Measurements from ENCODE around the gene USP33. TPM values are rescaled to one million over a fixed set of nuclear protein-coding genes. Genes with fewer than 3 reads are reported as not detected.
A peak's percentile ranks its signal among the peaks of the same experiment; 100 is the strongest.

Gene USP33
- total and polyA plus RNA-seq, 11 donors, result 17.1 to 40.5 (median 27.8) TPM

DNA sequence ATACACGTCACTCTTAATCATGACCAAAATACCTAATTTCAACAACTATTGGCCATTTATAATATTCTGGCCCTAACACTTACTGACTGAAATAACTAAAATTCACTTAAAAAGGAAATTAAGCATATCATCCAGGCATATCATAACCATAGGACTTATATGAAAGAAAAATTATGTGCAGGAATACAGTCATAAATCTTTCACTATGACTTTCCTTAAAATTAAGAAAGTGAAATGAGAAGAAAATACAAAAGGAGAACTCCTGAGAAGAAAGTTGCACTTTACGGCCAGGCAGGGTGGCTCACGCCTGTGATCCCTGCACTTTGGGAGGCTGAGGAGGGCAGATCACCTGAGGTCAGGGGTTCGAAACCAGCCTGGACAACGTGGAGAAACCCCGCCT is 86.6 kb downstream of the USP33 start:
- H3K4me3 ChIP-seq, result no peak overlapping the region
- intact Hi-C loops (cut with DNase I), result loop anchor here in 1 of 10 donors (10.0 kb wide), 1 partner anchor 78 kb away; no protein-coding TSS in a partner anchor
- ATAC-seq, result no peak
- 88 to 94% (median 92%) methylated on average over 6 of the region's 6 CpGs for WGBS, 4 donors
- peaks cover 0 to 62% (median 36%) of the 10 kb centered on the region in 12 donors for H3K4me1 ChIP-seq
- no peak for TF ChIP-seq POLR2A (IDR thresholded peaks at IDR 0.05)
- TF ChIP-seq, protein P1, sequence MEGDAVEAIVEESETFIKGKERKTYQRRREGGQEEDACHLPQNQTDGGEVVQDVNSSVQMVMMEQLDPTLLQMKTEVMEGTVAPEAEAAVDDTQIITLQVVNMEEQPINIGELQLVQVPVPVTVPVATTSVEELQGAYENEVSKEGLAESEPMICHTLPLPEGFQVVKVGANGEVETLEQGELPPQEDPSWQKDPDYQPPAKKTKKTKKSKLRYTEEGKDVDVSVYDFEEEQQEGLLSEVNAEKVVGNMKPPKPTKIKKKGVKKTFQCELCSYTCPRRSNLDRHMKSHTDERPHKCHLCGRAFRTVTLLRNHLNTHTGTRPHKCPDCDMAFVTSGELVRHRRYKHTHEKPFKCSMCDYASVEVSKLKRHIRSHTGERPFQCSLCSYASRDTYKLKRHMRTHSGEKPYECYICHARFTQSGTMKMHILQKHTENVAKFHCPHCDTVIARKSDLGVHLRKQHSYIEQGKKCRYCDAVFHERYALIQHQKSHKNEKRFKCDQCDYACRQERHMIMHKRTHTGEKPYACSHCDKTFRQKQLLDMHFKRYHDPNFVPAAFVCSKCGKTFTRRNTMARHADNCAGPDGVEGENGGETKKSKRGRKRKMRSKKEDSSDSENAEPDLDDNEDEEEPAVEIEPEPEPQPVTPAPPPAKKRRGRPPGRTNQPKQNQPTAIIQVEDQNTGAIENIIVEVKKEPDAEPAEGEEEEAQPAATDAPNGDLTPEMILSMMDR (IDR thresholded peaks at IDR 0.05), result no peak
- peak overlapping the region in 1 of 12 donors; percentile 2 for H3K27ac ChIP-seq
- no peak for DNase-seq
- no peaks in the 10 kb centered on the region for H3K9me3 ChIP-seq
- H3K36me3 ChIP-seq, result peaks cover 0 to 3% (median 0%) of the 10 kb centered on the region in 9 donors
- H3K27me3 ChIP-seq, result no peaks in the 10 kb centered on the region

DNA sequence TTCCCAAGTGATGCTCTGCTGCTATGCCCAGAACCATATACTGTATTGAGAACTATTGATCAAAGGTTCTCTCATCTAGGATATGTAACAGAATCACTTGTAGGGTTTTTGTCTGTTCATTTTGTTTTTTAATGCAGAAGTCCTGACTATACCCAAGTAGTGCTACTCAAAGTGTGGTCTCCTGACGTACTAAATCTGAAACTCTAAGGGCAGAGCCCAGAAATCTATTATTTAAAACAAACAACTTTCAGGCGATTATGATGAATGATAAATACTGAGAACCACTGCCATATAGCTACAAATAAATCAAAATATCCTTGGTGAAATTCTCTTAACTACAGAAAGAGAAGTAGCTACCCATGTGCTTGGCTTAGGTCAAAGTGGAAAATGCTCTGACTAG is 87.3 kb downstream of the USP33 start:
- TF ChIP-seq POLR2A (IDR thresholded peaks at IDR 0.05), result no peak
- TF ChIP-seq, protein P1 (IDR thresholded peaks at IDR 0.05), result no peak
- ATAC-seq, result no peak

DNA sequence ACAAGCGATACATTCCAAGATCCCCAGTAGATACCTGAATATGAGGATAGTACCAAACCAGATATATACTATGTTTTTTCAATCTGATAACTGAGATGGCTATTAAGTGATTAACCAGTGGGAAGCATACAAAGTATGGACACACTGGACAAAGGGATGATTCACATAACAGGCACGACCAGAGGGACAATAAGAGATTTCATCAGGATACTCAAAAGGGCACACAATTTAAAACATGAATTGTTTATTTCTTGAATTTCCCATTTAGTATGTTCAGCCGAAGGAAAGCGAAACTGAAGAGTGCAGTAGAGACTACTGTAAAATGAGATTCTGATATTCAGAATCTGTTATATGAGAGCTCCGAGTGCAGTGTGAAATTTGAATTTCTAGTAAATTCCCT is 87.8 kb downstream of the USP33 start:
- ATAC-seq (no peak), DNase-seq (no peak)
- Histone ChIP-seq H3K27me3 (no peaks in the 10 kb centered on the region), H3K9me3 (no peaks in the 10 kb centered on the region), H3K36me3 (peaks cover 0 to under 1% (median 0%) of the 10 kb centered on the region in 9 donors), H3K4me1 (peaks cover 0 to 54% (median 33%) of the 10 kb centered on the region in 12 donors), H3K4me3 (no peak overlapping the region), H3K27ac (no peak overlapping the region)
- TF ChIP-seq, protein P1 (IDR thresholded peaks at IDR 0.05), result no peak
- no peak for TF ChIP-seq POLR2A (IDR thresholded peaks at IDR 0.05)
- intact Hi-C loops (cut with DNase I), result loop anchor here in 1 of 10 donors (10.0 kb wide), 1 partner anchor 77 kb away; no protein-coding TSS in a partner anchor
- WGBS, 4 donors, result 83 to 85% (median 83%) methylated on average over 5 of the region's 5 CpGs

More for the DNA sequence above, 87.3 kb downstream of the USP33 start:
- intact Hi-C loops (cut with DNase I), result loop anchor here in 1 of 10 donors (10.0 kb wide), 1 partner anchor 78 kb away; no protein-coding TSS in a partner anchor
- DNase-seq, result no peak
- Histone ChIP-seq H3K36me3 (peaks cover 0 to 3% (median 0%) of the 10 kb centered on the region in 9 donors), H3K4me1 (peaks cover 0 to 55% (median 33%) of the 10 kb centered on the region in 12 donors), H3K9me3 (no peaks in the 10 kb centered on the region), H3K4me3 (no peak overlapping the region), H3K27ac (no peak overlapping the region), H3K27me3 (no peaks in the 10 kb centered on the region)
- WGBS, 4 donors, result 91 to 94% (median 93%) methylated on average over 2 of the region's 2 CpGs

DNA sequence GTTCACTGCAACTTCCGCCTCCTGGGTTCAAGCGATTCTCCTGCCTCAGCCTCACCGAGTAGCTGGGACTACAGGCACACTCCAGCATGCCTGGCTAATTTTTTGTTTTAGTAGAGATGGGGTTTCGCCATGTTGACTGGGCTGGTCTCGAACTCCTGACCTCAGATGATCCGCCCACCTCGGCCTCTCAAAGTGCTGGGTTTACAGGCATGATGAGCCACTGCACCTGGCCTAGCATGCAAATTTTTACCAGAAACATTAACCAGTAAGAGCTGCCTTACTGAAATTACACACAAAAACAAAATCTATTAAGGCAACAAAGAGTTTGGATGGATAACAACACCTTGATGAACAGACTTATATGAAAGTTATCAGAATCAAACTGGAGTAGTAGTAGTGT is 89.3 kb downstream of the USP33 start:
- Histone ChIP-seq H3K4me1 (peaks cover 0 to 51% (median 36%) of the 10 kb centered on the region in 12 donors), H3K27ac (no peak overlapping the region), H3K27me3 (no peaks in the 10 kb centered on the region), H3K9me3 (no peaks in the 10 kb centered on the region), H3K4me3 (no peak overlapping the region), H3K36me3 (no peaks in the 10 kb centered on the region)
- intact Hi-C loops (cut with DNase I), result loop anchor here in 1 of 10 donors (10.0 kb wide), 1 partner anchor 76 kb away; no protein-coding TSS in a partner anchor
- ATAC-seq (no peak), DNase-seq (no peak)
- TF ChIP-seq POLR2A (IDR thresholded peaks at IDR 0.05), result no peak
- TF ChIP-seq, protein P1 (IDR thresholded peaks at IDR 0.05), result no peak
- WGBS, 4 donors, result 91 to 95% (median 94%) methylated on average over 7 of the region's 7 CpGs

Measured in heart left ventricle (tissue), 16 donors.